Middle frontal gyrus (tissue), 1 donor: Measurements from ENCODE around the gene SOWAHB.

Source experiments
- DNase-seq: peaks from one replicate; pipeline ENCODE4 v3.0.0-alpha.2; 2015; ENCODE audit warnings: low spot score; ENCODE audit errors: extremely low spot score

The SOWAHB gene, protein sequence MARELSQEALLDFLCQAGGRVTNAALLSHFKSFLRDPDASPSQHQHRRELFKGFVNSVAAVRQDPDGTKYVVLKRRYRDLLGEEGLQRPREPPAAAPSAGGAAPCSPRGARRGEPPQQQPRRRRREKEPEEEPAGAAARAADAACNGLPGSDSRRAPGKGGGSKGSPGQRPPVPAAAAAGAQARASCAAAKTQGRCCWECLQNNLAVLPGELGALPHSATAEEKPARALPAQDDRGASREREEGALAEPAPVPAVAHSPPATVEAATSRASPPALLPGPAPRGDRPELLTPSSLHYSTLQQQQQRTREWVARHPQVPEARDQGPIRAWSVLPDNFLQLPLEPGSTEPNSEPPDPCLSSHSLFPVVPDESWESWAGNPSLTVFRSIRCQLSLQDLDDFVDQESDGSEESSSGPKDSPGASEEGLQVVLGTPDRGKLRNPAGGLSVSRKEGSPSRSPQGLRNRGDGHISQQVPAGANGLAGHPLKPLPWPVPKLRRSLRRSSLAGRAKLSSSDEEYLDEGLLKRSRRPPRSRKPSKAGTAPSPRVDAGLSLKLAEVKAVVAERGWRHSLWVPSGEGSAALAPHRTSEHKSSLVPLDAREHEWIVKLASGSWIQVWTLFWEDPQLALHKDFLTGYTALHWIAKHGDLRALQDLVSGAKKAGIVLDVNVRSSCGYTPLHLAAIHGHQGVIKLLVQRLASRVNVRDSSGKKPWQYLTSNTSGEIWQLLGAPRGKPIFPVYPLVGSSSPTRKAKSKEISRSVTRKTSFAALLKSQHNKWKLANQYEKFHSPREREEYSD

DNA sequence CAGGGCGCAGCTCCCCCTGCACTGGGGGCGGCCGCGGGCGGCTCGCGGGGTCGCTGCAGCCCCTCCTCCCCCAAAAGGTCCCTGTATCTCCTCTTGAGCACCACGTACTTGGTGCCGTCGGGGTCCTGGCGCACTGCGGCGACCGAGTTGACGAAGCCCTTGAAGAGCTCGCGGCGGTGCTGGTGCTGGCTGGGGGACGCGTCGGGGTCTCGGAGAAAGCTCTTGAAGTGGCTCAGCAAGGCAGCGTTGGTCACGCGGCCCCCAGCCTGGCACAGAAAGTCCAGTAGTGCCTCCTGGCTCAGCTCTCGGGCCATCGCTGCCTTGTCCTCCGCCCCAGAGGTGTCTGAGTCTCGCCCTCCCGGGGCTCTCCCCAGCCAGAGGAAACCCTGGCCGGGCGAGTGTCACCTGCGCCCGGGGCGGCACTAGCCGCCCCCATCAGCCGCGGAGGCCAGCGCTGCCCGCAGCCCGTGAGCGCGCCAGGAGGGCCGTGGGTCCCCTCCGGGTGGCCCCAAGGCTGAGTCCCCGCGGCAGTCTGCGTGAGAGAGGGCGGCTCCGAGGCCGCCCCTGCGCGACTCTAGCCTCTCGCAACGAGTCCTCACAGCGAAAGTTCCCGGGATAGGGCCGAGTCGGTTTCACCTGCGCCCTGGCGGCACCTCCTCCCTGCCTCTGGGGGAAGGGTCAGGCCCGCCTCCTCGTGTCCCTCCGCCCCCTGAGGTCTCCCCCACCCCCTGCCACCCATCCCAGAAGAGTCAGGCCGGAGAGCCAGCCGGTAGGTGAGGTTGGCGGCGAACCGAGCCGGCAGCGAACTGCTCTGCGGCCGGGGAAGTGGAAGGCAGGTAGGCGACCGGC is at the start of gene SOWAHB:
Gene SOWAHB (minus strand): TSS at position 609 of the 849 bp plus-strand sequence. CDS start 295 bp downstream, at position 314.
- DNase-seq: no peak

- DNase-seq: no peak
Observed at GRCh38 chr4:76947369-76947768, 49.4 kb upstream of the SOWAHB start.

DNA sequence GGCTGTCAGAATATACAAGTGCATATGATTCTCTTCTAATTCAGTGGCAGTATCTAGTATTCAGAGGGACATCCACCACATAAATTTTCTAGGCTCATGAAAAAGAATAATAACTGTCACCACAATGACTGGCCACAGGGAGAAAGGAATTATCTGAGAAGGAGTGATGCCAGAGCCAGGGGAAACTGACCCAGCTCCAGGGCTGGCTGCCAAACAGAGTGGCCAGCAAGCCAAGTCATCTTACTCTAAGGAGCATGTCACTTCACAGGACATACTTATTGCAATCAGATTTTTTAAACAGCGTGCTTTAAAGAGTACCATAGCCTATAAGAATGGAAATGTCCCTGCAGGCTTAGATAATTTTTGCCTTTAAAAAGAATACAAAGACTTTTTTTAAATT is 45.8 kb upstream of the SOWAHB start:
- DNase-seq: no peak

GRCh38 chr4:76943129-76943620 is 45.2 kb upstream of the SOWAHB start:
- DNase-seq: no peak

DNA sequence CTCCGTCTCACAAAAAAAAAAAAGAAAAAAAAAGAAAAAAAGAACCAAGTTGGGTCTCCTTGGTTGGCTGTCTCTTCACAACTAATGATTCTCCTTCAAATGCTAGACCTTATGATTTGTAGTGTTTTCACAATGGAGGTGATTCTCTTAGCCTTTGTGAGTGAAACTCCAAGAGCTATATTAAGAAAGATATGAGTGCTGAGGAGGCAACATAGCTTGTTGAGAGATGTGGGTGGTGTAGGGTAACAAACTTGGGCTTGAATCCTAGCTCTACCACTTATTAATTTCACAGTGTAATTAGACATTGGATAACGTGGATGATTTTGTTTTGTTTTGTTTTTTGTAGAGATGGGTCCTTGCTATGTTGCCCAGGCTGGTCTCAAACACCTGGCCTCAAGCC is 41.2 kb upstream of the SOWAHB start:
- DNase-seq: no peak

DNA sequence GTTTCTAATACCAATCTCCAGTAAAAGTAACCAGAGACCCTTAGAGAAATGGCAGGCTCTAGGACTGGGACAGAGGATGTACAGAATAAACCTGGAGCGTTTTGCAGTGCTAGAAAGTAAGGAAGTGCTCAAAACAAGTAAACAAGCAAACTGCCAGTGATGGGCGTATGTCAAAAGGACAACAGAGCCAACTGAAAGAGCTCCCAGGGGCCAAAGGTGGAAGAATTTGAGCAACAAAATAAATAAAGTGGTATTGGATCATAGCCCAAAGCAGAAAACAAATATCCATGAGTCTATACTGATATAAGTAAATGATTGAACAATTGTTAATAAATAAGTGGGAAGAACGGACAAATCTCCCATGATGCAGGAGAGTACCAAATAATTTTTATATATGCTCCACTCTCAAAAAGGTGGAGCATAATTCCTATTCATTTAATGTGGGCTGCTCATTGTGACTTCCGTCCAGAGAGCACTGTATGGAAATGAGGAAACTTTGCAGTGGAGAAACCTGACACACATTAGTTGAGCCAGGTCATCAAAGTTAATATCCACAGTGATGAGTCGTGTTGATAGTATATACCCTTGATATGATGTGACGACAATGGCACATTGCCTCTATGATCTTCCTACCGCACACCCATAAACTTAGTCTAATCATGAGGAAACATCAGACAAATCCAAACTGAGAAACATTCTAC is 33.8 kb upstream of the SOWAHB start:
- DNase-seq: no peak

DNA sequence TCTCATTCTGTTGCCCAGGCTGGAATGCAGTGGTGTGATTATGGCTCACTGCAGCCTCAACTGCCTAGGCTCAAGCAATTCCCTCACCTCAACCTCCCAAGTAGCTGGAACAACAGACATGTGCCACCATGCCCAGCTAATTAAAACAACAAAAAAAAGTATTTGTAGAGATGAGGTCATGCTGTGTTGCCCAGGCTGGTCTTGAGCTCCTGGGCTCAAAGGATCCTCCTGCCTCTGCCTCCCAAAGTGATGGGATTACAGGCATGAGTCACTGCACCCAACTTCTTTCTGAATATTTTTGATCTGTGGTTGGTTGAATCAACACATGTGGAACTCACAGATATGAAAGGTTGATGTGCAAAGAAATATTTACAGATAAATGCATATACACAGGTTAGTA is 33.1 kb upstream of the SOWAHB start:
- no peak for DNase-seq

DNA sequence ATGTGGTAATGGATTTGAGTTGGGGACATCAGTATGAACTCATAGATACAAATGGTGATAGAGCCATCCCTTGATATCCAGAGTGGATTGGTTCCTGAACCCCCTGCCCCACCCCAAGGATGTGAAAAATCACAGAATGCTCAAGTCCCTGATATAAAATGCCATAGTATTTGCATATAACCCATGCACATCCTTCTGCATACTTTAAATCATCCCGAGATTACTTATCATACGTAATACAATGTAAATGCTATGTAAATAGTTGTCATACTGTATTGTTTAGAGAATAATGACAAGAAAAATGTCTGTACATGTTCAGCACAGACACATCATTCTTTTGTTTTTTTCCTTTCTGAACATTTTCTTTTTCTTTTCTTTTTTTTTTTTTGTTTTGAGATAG is 32.7 kb upstream of the SOWAHB start:
- no peak for DNase-seq

DNA sequence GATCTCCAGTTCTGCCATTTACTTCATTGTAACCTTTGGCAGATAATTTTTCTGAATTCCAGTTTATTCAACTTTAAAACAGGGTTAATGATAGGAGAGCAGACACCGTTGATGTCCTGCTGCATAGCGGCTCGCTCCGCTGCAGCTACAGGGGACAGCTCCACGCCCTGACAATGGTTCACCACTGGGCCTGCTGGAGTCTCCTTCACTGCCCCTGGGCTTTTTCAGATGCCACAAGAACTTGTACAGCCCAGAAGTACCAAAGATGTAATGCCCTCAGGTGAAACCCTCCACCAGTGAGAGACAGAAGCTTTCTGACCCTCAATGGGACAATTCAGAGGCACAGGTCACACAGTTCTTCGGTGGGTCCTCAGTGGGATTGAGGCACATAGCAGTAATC is 28.9 kb upstream of the SOWAHB start:
- DNase-seq: no peak

- DNase-seq: no peak
Observed at GRCh38 chr4:76923619-76924357, 25.8 kb upstream of the SOWAHB start.

DNA sequence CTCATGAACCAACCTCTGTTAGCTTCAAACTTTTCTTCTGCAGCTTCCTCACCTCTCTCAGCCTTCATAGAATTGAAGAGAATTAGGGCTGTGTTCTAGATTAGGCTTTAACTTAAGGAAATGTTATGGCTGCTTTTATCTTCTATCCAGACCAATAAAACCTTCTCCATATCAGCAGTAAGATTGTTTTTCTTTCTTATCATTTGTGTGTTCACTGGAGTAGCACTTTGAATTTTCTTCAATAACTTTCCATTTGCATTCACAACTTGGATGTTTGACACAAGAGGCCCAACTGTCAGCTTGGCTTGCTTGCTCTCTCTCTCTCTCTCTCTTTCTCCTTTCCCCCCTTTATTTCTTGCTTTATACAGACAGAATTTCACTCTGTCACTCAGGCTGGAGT is 22.8 kb upstream of the SOWAHB start:
- no peak for DNase-seq

DNA sequence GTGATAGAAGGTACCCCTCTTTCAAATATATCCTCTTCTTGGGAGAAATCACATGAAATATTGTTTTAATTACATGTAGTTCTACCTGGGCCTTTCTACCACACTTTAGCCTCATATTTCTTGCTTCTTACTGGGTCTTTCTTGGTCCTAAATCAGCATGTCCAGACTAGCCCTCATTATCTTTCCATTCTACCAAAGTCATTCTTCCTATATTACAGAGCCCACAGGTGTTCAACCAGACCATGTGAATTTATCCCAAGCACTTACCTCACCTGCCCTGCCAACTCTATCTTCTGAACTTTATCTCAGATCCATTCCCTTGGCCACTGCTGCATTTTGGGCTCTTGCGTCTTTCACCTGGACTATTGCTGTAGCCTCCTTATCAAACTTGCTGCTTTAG is 11.8 kb upstream of the SOWAHB start:
- DNase-seq: no peak

DNA sequence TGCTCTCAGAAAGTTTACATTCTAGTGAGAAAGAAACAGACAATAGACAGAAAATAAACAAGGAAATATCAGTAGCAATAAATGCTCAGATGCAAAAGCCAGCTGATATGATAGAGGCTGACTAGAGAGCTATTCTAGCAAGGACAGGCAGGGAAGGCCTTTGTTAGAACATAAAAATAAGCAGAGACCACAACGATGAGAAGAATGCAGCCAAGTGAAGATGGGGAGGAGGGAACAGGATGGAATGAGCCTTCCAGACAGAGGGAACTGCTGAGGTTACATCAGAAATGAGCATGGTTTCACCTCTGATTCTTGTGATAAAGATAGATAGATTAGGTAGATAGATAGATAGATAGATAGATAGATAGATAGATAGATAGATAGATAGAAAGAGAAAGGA is 7.6 kb upstream of the SOWAHB start:
- no peak for DNase-seq

GRCh38 chr4:76904646-76905190 is 6.8 kb upstream of the SOWAHB start:
- DNase-seq: no peak

GRCh38 chr4:76902233-76902890 is 4.4 kb upstream of the SOWAHB start:
- no peak for DNase-seq

- DNase-seq: no peak
Observed at GRCh38 chr4:76898949-76899645, 1.2 kb upstream of the SOWAHB start.

DNA sequence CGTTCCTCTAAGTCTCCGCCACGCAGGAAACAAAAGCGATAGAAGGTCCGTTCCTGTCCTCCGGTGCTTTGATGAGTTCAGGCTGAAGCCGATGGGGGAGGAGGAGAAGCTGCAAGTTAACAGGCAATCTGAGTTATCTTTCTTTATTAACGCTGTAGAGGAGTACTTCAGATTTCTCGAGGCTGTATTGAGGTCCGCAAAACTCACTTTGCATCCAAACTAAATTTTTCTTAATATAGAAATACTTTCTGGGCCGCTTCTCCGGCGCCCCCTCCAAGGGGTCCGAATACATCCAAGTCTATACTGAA is 395 bp upstream of the SOWAHB start:
- DNase-seq: no peak

- DNase-seq: no peak
Observed at GRCh38 chr4:76896614-76897535, 1.1 kb downstream of the SOWAHB start.
